Neutrophil (primary cell): ENCODE measurements around the gene CHI3L2.

ENCODE experiments used
- H3K27ac ChIP-seq: fragments of 200-600 bp; sonication (generic); 2 replicates; pipeline ENCODE4 v1.5.1; 2016; ENCODE audit warnings: mild to moderate bottlenecking, moderate library complexity
- H3K27me3 ChIP-seq: fragments of 200-600 bp; sonication (generic); 2 replicates; pipeline ENCODE4 v1.6.0; 2016; ENCODE audit warnings: mild to moderate bottlenecking
- H3K36me3 ChIP-seq: fragments of 200-600 bp; sonication (generic); 2 replicates; pipeline ENCODE4 v1.5.1; 2017
- H3K4me1 ChIP-seq, 2 experiments: fragments of 200-600 bp in 1 of 2; sonication (generic) in 1 of 2; 1 replicate in 1 of 2; 2 replicates in 1 of 2; pipeline versions ENCODE4 v1.5.1 to v1.6.1; 2013 to 2016; ENCODE audit warnings: low read depth in 1 of 2, low read length in 1 of 2, mild to moderate bottlenecking in 1 of 2, moderate library complexity in 1 of 2; ENCODE audit not compliant: control insufficient read depth in 1 of 2, insufficient read depth in 1 of 2
- H3K4me3 ChIP-seq, 2 experiments: fragments of 200-600 bp in 1 of 2; sonication (generic) in 1 of 2; 1 replicate in 1 of 2; 2 replicates in 1 of 2; pipeline ENCODE4 v1.5.1; 2013 to 2016; ENCODE audit warnings: low read depth in 1 of 2, low read length in 1 of 2, mild to moderate bottlenecking in 1 of 2, moderate library complexity in 1 of 2
- H3K9me3 ChIP-seq: fragments of 200-600 bp; sonication (generic); 2 replicates; pipeline ENCODE4 v1.5.1; 2016
- CTCF ChIP-seq: fragments of 200-600 bp; sonication (generic); IDR thresholded peaks from 2 replicates; pipeline ENCODE4 v1.5.1; 2016; ENCODE audit warnings: antibody characterized with exemption

The CHI3L2 gene

GRCh38 chr1:111275079-111275478 is 47.6 kb downstream of the CHI3L2 start:
- Histone ChIP-seq H3K4me3 (no peak overlapping the region), H3K9me3 (no peaks in the 10 kb centered on the region), H3K27me3 (peaks cover 66% of the 10 kb centered on the region), H3K36me3 (no peaks in the 10 kb centered on the region), H3K4me1 (no peaks in the 10 kb centered on the region), H3K27ac (no peak overlapping the region)
- no peak for TF ChIP-seq CTCF

GRCh38 chr1:111275780-111276433 is 48.4 kb downstream of the CHI3L2 start:
- peaks cover 66% of the 10 kb centered on the region for H3K27me3 ChIP-seq
- no peak overlapping the region for H3K4me3 ChIP-seq
- no peaks in the 10 kb centered on the region for H3K36me3 ChIP-seq
- no peak for TF ChIP-seq CTCF
- no peak overlapping the region for H3K27ac ChIP-seq
- H3K4me1 ChIP-seq: no peaks in the 10 kb centered on the region
- H3K9me3 ChIP-seq: no peaks in the 10 kb centered on the region

- H3K9me3 ChIP-seq: no peaks in the 10 kb centered on the region
- peaks cover 35% of the 10 kb centered on the region for H3K27me3 ChIP-seq
- TF ChIP-seq CTCF: no peak
- no peaks in the 10 kb centered on the region for H3K36me3 ChIP-seq
- H3K4me1 ChIP-seq: no peaks in the 10 kb centered on the region
- H3K4me3 ChIP-seq: no peak overlapping the region
- H3K27ac ChIP-seq: no peak overlapping the region
These were observed 51.6 kb downstream of the CHI3L2 start for GRCh38 chr1:111279144-111279543.

GRCh38 chr1:111280267-111280666 is 52.8 kb downstream of the CHI3L2 start:
- Histone ChIP-seq H3K27ac (no peak overlapping the region), H3K36me3 (no peaks in the 10 kb centered on the region), H3K9me3 (no peaks in the 10 kb centered on the region), H3K4me1 (no peaks in the 10 kb centered on the region), H3K4me3 (no peak overlapping the region), H3K27me3 (peaks cover 24% of the 10 kb centered on the region)
- no peak for TF ChIP-seq CTCF

GRCh38 chr1:111281411-111281810 is 53.9 kb downstream of the CHI3L2 start:
- Histone ChIP-seq H3K27ac (no peak overlapping the region), H3K9me3 (no peaks in the 10 kb centered on the region), H3K27me3 (peaks cover 28% of the 10 kb centered on the region), H3K36me3 (no peaks in the 10 kb centered on the region), H3K4me3 (no peak overlapping the region), H3K4me1 (no peaks in the 10 kb centered on the region)
- TF ChIP-seq CTCF: no peak
